CD4-positive, alpha-beta T cell treated with Interleukin-2 at 100 ng/mL for 4 hours (primary cell): ENCODE measurements around the gene ITPRID1.
"Not testable (repeated sequence)": the region's sequence is repeated elsewhere in the genome, so short reads cannot be mapped to it uniquely, and the experiment has no call there.

ENCODE experiments used
- DNase-seq: peaks from one replicate; pipeline ENCODE4 v3.0.0-alpha.2; 2020; ENCODE audit warnings: low spot score

ITPRID1 gene

DNA sequence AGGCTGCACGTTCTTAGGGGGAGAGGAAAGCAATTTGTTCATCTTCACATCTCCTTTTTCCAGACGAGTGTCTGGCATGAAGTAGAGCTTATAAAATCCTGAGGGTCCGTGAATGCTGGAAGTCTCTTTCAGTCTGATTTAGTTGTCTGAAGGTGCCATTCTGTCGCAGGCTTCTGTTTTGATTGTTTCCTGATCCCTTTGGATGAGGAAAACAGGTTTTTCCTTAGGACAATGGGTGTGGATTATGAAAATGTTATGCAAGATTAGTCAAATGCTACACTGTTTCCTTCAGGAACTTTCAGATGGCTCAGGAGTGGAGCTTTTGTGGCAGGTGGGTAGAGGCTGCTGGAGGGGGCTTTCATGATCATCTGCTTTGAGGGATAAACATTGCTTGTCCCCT is at the start of gene ITPRID1:
TSS of gene ITPRID1 (plus strand) at position 301 of the 400 bp plus-strand sequence. CDS start 38,935 bp downstream, outside the sequence.
- DNase-seq: no peak

GRCh38 chr7:31464601-31465000 is 49.3 kb upstream of the ITPRID1 start:
- no peak for DNase-seq

- no peak for DNase-seq
These were observed 48.6 kb upstream of the ITPRID1 start for GRCh38 chr7:31465285-31465684.

GRCh38 chr7:31466036-31466435 is 47.9 kb upstream of the ITPRID1 start:
- DNase-seq: no peak

- not testable (repeated sequence) for DNase-seq
These were observed 43.0 kb upstream of the ITPRID1 start for GRCh38 chr7:31470883-31471282.

DNA sequence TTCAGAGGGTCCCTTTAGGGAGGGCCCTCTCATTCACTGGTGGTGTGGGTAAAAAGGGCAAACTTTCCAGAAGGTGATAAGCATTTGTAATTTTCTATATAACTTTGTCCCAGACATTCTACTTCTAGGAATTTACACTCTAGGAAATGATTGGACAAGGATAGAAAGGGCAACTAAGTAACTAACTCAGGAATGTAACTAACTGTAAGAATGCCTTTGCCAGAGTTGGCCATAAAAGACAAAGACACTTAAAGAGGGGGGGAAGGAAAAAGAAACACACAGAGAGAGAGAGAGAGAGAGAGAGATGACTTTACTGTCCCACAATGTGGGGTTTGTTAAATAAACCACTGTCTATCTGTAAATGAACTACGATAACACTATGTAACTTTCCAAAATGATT is 38.5 kb upstream of the ITPRID1 start:
- no peak for DNase-seq

- DNase-seq: no peak
These were observed 37.7 kb upstream of the ITPRID1 start for GRCh38 chr7:31476073-31476745.

GRCh38 chr7:31476941-31477677 is 36.8 kb upstream of the ITPRID1 start:
- no peak for DNase-seq

GRCh38 chr7:31478018-31478417 is 35.9 kb upstream of the ITPRID1 start:
- no peak for DNase-seq

DNA sequence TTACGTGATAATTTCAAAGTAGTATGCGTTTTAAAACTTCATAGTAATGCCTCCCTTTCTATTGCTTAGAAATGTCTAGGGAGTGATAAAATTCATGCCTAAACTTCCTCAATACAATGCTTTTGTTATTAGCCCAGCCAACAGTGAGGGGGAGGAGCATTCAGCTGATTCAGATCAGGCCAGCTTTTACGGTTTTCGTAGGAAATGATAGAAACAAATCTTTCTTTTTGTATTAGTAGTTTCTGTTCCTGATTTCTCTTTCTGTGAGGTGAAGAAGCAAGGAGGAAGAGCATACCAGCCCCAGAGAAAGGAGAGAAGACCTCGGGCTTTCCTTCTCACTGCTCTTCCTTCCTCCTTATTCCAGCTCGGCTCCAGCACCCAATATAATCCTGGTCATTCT is 35.2 kb upstream of the ITPRID1 start:
- DNase-seq: no peak

GRCh38 chr7:31487071-31487470 is 26.8 kb upstream of the ITPRID1 start:
- DNase-seq: no peak

DNA sequence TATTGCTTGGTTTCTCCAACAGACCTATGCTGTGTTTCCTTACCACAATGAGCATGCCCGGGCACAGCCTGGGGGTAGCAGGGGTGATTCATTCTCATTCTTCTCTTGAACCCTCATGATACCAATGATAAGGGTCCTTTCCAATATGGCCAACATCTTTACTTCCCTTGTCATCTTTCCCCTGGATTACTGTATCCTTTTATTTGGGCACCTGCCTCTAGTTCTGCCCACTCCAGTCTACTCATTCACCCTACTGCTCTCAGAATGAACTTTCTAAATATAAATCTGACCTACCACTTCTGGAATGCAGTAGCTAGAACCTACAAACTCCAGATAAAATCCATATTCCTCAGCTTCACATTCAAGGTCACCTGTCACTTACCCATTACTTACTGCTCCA is 26.4 kb upstream of the ITPRID1 start:
- no peak for DNase-seq

DNA sequence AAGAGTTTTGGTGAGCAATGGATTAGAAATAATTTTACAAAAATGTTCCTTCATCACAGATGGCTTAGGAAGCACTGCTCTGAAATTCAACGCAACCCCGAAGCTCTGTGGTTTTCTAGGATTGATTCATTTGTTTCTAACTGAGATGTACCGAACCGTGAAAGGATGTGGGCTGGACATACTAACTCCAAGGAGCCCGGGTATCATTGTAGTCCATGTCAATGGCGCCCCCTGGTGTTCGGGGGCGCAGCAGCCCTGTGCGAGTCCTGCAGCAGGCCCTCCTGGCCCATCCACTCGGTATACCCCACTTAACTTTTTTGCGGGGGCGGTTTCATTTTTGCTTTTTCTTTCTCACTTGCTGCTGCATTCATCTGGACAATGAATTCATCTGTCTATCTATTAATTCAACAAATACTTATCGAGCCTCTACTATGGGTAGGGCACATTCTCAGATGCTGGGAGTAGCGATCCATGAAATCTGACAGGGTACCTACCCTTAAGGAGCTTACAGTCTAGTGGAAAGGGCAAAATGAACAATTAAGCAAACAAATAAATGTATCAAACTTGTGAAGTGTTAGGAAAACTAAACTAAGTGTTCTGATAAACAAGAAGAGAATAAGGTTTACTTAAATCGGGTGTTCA is 25.2 kb upstream of the ITPRID1 start:
- no peak for DNase-seq

GRCh38 chr7:31490796-31491314 is 23.0 kb upstream of the ITPRID1 start:
- DNase-seq: no peak

DNA sequence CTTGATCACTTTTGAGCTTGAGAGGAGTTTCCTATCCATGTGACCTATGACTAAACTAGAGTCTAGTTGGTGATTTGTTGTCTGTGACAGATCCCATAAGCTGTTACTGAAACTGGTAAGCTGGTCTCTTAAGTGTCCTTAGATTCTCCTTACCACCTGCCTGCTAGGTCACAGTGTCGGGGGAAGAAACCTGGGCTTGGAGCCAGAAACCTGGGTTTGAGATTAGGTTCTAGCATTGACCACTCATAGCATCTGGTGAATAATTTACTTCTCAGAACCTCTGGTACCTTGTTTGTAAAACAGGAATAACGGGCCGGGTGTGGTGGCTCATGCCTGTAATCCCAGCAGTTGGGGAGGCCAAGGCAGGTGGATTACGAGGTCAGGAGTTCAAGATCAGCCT is 21.8 kb upstream of the ITPRID1 start:
- no peak for DNase-seq

DNA sequence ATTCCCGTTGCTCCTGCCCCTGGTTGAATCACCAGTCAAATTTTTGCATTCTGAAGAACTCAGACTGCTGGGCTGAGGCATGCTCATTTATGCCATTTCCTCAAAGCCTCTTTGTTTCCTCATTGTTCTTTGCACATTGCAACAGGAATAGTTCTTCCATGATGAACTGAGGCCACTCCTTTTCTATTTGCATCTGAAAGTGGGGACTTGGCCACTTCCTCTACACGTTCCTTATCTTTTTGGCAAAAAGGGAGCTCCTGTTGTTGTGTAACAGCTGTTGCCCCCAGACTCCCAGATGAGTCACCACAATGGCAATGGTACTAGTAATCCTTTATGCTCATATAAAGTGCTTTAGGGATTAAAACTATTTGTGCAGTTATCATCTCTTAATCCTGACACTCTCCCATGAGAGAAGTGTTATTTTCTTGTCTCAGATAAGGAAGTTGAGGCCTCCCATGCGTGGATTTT is 20.1 kb upstream of the ITPRID1 start:
- DNase-seq: no peak

DNA sequence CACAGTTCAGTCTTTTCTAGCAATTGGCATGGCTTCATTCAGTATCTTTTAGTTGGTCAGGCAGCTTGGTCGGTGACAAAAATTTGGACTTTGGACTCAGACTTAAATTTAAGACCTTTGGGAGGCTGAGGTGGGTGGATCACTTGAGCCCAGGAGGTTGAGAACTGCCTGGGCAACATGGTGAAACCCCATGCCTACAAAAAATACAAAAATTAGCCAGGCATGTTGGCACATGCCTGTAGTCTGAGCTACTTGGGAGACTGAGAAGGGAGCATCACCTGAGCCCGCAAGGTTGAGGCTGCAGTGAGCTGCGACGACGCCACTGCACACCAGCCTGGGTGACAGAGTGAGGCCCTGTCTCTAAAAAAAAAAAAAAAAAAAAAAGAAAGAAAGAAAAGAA is 19.5 kb upstream of the ITPRID1 start:
- no peak for DNase-seq

DNA sequence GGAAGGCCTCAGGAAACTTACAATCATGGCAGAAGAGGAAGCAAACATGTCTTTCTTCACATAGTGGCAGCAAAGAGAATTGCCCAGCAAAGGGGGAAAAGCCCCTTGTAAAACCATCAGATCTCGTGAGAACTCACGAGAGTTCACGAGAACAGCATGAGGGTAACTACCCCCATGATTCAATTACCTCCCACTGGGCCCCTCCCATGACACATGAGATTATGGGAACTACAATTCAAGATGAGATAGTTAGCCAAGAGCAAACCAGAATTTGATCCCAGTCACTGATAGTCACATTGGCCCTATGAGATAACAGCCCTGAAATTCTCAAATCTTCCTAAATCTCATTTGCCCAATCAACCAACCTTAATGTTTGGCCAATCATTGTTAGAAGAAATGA is 18.2 kb upstream of the ITPRID1 start:
- no peak for DNase-seq

- no peak for DNase-seq
These were observed 16.4 kb upstream of the ITPRID1 start for GRCh38 chr7:31497516-31497915.

DNA sequence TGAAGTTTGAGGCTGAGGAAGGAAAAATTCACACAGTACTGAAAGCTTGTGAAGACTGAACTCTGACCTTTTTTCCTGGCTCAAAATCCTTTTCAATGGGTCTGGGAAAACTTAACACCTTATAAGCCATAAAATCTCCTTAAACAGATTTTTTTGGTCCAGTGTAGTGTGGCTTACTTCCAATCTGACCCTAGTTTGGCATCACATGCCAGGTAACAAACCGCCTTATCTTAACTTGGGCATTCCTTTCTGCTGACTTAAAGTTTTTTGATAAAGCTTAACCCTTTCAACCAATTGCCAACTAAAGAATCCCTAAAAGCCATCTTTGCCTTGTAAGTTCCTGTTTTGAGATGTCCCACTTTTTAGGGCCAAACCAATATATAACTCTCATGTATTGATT is 13.2 kb upstream of the ITPRID1 start:
- DNase-seq: no peak

GRCh38 chr7:31508823-31509222 is 5.1 kb upstream of the ITPRID1 start:
- no peak for DNase-seq

DNA sequence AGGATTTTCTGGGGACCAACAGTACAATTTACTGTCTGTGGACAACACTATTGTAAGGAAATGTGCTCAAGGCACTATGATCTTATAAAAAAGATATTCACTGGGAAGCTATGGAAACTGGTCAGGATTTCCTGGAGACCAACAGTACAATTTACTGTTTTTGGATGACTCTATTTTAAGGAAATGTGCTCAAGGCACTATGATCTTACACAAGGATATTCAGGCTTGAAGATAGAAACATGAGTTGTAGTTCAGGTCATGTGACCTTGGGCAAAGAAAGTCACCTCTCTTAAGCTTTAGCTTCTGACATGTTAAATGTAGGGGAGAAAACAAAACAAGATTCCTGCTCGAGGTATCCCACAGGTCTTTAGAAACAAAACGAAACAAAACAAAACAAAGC is 1.7 kb upstream of the ITPRID1 start:
- no peak for DNase-seq
